GM19468 (cell line): Measurements from ENCODE around the gene SP2.

Experiments used
- ATAC-seq: cut with Tn5 transposase; IDR thresholded peaks from one replicate; pipeline ENCODE4 v1.9.1; 2021; ENCODE audit warnings: mild to moderate bottlenecking, moderate library complexity, moderate number of reproducible peaks; ENCODE audit not compliant: unreplicated experiment; ENCODE audit errors: extremely low read depth

SP2 gene

GRCh38 chr17:47945529-47946508, 49.8 kb downstream of the SP2 start:
- no peak for ATAC-seq

- ATAC-seq: no peak
Measured at GRCh38 chr17:47946516-47946915, 50.5 kb downstream of the SP2 start.

- ATAC-seq: no peak
Measured at GRCh38 chr17:47946929-47947397, 50.9 kb downstream of the SP2 start.

GRCh38 chr17:47948706-47949196, 52.7 kb downstream of the SP2 start:
- no peak for ATAC-seq

GRCh38 chr17:47949197-47949759, 53.2 kb downstream of the SP2 start:
- ATAC-seq: no peak

- ATAC-seq: no peak
Measured at GRCh38 chr17:47949946-47950345, 53.9 kb downstream of the SP2 start.

- ATAC-seq: no peak
Measured at GRCh38 chr17:47950448-47950847, 54.4 kb downstream of the SP2 start.

- ATAC-seq: no peak
Measured at GRCh38 chr17:47952171-47953021, 56.4 kb downstream of the SP2 start.

- no peak for ATAC-seq
Measured at GRCh38 chr17:47953909-47954308, 57.9 kb downstream of the SP2 start.

- ATAC-seq: no peak
Measured at GRCh38 chr17:47955497-47956461, 59.7 kb downstream of the SP2 start.

GRCh38 chr17:47956791-47957590, 61.0 kb downstream of the SP2 start:
- ATAC-seq: no peak

- no peak for ATAC-seq
Measured at GRCh38 chr17:47957591-47958490, 61.8 kb downstream of the SP2 start, which contains the start of gene PRR15L. PRR15L (minus strand) TSS chr17:47957883; CDS start chr17:47953234, 4,649 bp downstream.

- no peak for ATAC-seq
Measured at GRCh38 chr17:47959825-47960655, 64.0 kb downstream of the SP2 start.

GRCh38 chr17:47961406-47961805, 65.4 kb downstream of the SP2 start:
- no peak for ATAC-seq

- ATAC-seq: no peak
Measured at GRCh38 chr17:47962901-47963300, 66.9 kb downstream of the SP2 start.

GRCh38 chr17:47964856-47965255, 68.8 kb downstream of the SP2 start:
- no peak for ATAC-seq
